PFSK-1 (cell line): ENCODE data around the gene GTF2H1.

Experiments
- FOXP2 ChIP-seq: optimal IDR thresholded peaks from 2 replicates; pipeline ENCODE3; 2011; ENCODE audit warnings: borderline replicate concordance, control low read depth, inconsistent platforms; ENCODE audit not compliant: insufficient read depth; ENCODE audit errors: extremely low read length, extremely low read depth
- POLR2AphosphoS5 ChIP-seq: IDR thresholded peaks from 2 replicates; pipeline ENCODE4 v1.6.1; 2012; ENCODE audit warnings: low read depth, mild to moderate bottlenecking, control low read depth, low read length, moderate library complexity
- SIN3A ChIP-seq: IDR thresholded peaks from 2 replicates; pipeline ENCODE4 v1.6.1; 2012; ENCODE audit warnings: mild to moderate bottlenecking, low read length, moderate library complexity, borderline replicate concordance; ENCODE audit not compliant: insufficient read depth
- TAF1 ChIP-seq: IDR thresholded peaks from 2 replicates; pipeline ENCODE4 v1.6.1; 2012; ENCODE audit warnings: low read length, control low read depth, borderline replicate concordance; ENCODE audit not compliant: insufficient read depth
- TF ChIP-seq, protein P1 (sequence below), 2 experiments: IDR thresholded peaks; 2 replicates each; pipeline versions ENCODE4 v1.6.1 to v1.8.0; 2011 to 2012; ENCODE audit warnings: low read depth in 2 of 2, low read length in 2 of 2, control low read depth in 1 of 2, inconsistent platforms in 1 of 2, mild to moderate bottlenecking in 1 of 2, moderate library complexity in 1 of 2; ENCODE audit not compliant: insufficient read depth in 1 of 2

The GTF2H1 gene

DNA sequence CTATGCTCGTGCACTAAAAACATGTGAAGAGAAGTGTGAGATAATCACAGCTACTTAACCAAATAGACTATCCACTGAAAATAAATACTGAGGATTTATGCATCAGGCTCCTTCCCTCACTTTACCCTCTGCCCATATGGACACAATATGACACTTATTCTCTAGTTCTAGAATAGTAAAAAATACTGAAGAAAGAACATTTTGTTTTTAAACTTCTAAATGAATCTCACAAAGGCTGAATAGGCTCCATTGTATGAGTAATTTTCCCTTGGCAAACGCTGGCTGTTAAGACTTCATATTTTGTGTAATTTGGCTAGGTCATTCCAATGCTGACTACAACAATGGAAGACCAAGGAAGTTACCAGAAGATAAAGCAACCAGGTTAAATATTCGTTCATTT, 10.4 kb upstream of the GTF2H1 start:
- TF ChIP-seq FOXP2 (no peak), POLR2AphosphoS5 (no peak), TAF1 (no peak), SIN3A (no peak)
- TF ChIP-seq, protein P1, sequence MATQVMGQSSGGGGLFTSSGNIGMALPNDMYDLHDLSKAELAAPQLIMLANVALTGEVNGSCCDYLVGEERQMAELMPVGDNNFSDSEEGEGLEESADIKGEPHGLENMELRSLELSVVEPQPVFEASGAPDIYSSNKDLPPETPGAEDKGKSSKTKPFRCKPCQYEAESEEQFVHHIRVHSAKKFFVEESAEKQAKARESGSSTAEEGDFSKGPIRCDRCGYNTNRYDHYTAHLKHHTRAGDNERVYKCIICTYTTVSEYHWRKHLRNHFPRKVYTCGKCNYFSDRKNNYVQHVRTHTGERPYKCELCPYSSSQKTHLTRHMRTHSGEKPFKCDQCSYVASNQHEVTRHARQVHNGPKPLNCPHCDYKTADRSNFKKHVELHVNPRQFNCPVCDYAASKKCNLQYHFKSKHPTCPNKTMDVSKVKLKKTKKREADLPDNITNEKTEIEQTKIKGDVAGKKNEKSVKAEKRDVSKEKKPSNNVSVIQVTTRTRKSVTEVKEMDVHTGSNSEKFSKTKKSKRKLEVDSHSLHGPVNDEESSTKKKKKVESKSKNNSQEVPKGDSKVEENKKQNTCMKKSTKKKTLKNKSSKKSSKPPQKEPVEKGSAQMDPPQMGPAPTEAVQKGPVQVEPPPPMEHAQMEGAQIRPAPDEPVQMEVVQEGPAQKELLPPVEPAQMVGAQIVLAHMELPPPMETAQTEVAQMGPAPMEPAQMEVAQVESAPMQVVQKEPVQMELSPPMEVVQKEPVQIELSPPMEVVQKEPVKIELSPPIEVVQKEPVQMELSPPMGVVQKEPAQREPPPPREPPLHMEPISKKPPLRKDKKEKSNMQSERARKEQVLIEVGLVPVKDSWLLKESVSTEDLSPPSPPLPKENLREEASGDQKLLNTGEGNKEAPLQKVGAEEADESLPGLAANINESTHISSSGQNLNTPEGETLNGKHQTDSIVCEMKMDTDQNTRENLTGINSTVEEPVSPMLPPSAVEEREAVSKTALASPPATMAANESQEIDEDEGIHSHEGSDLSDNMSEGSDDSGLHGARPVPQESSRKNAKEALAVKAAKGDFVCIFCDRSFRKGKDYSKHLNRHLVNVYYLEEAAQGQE (IDR thresholded peaks at IDR 0.05; ENCODE audit: insufficient read depth in 1 of 2, low read depth in 2 of 2, low read length in 2 of 2): no peak

DNA sequence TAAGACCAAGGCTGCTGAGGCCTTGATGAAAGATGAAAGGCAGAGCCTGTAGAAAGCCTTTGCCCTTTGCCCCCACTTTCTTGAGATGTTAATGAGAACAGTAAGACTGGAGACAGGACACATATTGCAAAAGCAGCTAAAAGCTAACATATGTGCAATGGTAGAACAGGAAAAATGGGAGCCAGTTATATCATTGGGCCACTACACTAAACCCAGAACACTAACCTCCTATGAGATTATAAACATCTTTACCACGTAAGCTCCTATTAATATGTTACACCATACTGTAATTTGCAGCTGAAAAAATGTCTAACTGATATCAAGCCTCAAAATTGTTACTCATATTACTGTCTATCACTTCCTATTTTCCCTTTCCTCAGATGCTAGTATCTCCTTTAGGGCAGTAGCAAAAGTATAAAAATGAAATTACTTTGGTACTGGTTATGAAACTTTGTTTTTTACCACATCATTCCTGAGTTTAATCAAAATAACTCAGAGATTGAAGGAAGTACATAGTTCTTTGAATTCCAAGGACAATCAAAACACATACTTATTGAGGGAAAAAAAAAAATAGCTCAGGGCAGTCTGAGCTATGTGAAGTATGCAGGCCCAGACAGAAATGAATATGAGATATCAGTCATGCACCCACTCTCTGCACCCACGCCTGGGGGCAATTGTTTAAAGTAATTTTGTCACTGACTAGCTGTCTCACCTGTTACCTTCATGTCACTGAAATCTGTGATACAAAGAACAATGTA, 9.5 kb upstream of the GTF2H1 start:
- TF ChIP-seq FOXP2 (no peak), POLR2AphosphoS5 (no peak), SIN3A (no peak), TAF1 (no peak)
- TF ChIP-seq, protein P1 (IDR thresholded peaks at IDR 0.05; ENCODE audit: insufficient read depth in 1 of 2, low read depth in 2 of 2, low read length in 2 of 2): no peak

DNA sequence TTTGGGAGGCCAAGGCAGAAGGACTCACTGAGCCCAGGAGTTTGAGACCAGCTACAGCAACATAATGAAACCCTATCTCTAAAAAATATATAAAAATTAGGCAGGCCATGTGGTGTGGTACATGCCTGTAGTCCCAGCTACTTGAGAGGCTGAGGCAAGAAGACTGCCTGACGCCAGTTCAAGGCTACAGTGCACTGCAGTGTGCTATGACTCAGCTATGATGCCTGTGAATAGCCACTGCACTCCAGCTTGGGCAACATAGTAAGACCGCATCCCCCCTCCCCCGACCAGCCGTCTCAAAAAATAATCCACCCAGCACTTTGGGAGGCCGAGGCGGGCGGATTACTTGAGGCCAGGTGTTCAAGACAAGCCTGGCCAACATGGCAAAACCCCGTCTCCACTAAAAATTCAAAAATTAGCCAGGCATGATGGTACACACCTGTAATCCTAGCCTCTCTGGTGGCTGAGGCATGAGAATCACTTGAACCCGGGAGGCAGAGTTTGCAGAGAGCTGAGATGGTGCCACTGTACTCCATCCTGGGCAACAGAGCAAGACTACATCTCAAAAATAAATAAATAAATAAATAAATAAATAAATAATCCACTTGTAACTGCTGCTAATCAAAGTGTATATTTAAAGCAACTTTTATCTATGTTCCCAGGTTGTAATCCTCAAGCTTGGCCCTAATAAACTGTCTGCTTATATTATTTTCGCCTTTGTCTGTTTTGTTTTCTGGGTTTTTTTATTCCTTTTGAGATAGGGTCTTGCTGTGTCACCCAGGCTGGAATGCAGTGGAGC, 8.2 kb upstream of the GTF2H1 start:
- TF ChIP-seq POLR2AphosphoS5 (no peak), TAF1 (no peak), SIN3A (no peak), FOXP2 (no peak)
- TF ChIP-seq, protein P1 (IDR thresholded peaks at IDR 0.05; ENCODE audit: insufficient read depth in 1 of 2, low read depth in 2 of 2, low read length in 2 of 2): no peak

DNA sequence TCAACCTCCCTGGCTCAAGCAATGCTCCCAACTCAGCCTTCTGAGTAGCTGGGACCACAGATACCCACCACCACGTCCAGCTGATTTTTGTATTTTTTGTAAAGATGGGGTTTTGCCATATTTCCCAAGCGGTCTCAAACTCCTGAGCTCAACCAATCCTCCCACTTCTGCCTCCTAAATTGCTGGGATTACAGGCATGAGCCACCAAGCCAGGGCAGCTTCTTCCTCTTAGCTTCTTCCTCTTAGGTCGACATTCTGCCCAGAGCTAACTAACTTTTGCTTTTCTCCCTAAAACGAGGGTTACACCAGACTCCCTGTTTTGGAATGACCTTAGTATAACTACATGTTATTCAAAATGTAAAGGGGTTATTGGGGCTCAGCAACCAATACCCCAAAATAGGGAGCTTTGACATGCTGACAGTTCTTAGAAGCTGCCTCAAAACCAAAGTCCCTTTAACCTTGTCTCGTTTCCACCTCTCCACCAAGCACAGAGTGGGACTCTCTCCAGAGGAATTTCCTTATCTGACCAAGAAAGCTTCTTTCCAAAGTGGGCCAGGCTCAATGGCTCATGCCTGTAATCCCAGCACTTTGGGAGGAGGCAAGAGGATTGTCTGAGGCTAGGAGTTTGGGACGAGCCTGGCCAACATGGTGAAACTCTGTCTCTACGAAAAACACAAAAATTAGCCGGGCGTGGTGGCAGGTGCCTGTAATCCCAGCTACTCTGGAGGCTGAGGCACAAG, 7.4 kb upstream of the GTF2H1 start:
- TF ChIP-seq SIN3A: no peak
- no peak for TF ChIP-seq TAF1
- no peak for TF ChIP-seq FOXP2
- TF ChIP-seq POLR2AphosphoS5: no peak
- TF ChIP-seq, protein P1 (IDR thresholded peaks at IDR 0.05; ENCODE audit: insufficient read depth in 1 of 2, low read depth in 2 of 2, low read length in 2 of 2): no peak
